ENCODE measurements around the gene ATRN. TPM values are rescaled to one million over a fixed set of nuclear protein-coding genes. Genes with fewer than 3 reads are reported as not detected.
"Not testable (repeated sequence)": the region's sequence is repeated elsewhere in the genome, so short reads cannot be mapped to it uniquely, and the experiment has no call there.

ATRN gene
- total RNA-seq, 2 donors from 2014 or later: 17.0 to 23.1 TPM

GRCh38 chr20:3592931-3593330 lies 122.1 kb downstream of the ATRN start:
- peaks cover 3% of the 10 kb centered on the region for H3K36me3 ChIP-seq

GRCh38 chr20:3595541-3595940 lies 124.7 kb downstream of the ATRN start:
- no peak overlapping the region for H3K27ac ChIP-seq
- no peak overlapping the region for H3K4me3 ChIP-seq
- intact Hi-C loops (cut with DNase I): no loop called here
- no peak overlapping the region for H3K9ac ChIP-seq (ENCODE audit: low read depth in 2 of 2, low read length in 2 of 2)
- H3K4me1 ChIP-seq: no peaks in the 10 kb centered on the region
- no peaks in the 10 kb centered on the region for H3K9me3 ChIP-seq
- no peak for DNase-seq
- TF ChIP-seq CTCF (IDR thresholded peaks at IDR 0.05): no peak
- H3K27me3 ChIP-seq: no peaks in the 10 kb centered on the region
- peaks cover 6% of the 10 kb centered on the region for H3K36me3 ChIP-seq

More at GRCh38 chr20:3592931-3593330, 122.1 kb downstream of the ATRN start:
- Histone ChIP-seq H3K9me3 (no peaks in the 10 kb centered on the region), H3K9ac (ENCODE audit: low read depth in 2 of 2, low read length in 2 of 2) (no peak overlapping the region), H3K4me3 (no peak overlapping the region), H3K4me1 (no peaks in the 10 kb centered on the region), H3K27ac (no peak overlapping the region), H3K27me3 (no peaks in the 10 kb centered on the region)
- intact Hi-C loops (cut with DNase I): no loop called here
- DNase-seq: no peak
- TF ChIP-seq CTCF (IDR thresholded peaks at IDR 0.05): no peak

- no peak overlapping the region for H3K27ac ChIP-seq
- intact Hi-C loops (cut with DNase I): no loop called here
- DNase-seq: no peak
- no peak overlapping the region for H3K4me3 ChIP-seq
- no peaks in the 10 kb centered on the region for H3K4me1 ChIP-seq
- H3K9ac ChIP-seq (ENCODE audit: low read depth in 2 of 2, low read length in 2 of 2): no peak overlapping the region
- TF ChIP-seq CTCF (IDR thresholded peaks at IDR 0.05): no peak
- peaks cover 1% of the 10 kb centered on the region for H3K36me3 ChIP-seq
- H3K27me3 ChIP-seq: no peaks in the 10 kb centered on the region
- no peaks in the 10 kb centered on the region for H3K9me3 ChIP-seq
Observed at GRCh38 chr20:3603108-3603507, 132.3 kb downstream of the ATRN start.

- not testable (repeated sequence) for H3K27me3 ChIP-seq, H3K36me3 ChIP-seq
Observed at GRCh38 chr20:3605386-3605886, 134.6 kb downstream of the ATRN start.

GRCh38 chr20:3606021-3606420 lies 135.2 kb downstream of the ATRN start:
- no peak overlapping the region for H3K9ac ChIP-seq (ENCODE audit: low read depth in 2 of 2, low read length in 2 of 2)
- H3K4me3 ChIP-seq: no peak overlapping the region
- no peaks in the 10 kb centered on the region for H3K36me3 ChIP-seq
- H3K4me1 ChIP-seq: no peaks in the 10 kb centered on the region
- no peaks in the 10 kb centered on the region for H3K9me3 ChIP-seq
- no peak for TF ChIP-seq CTCF (IDR thresholded peaks at IDR 0.05)
- no peak overlapping the region for H3K27ac ChIP-seq
- H3K27me3 ChIP-seq: no peaks in the 10 kb centered on the region
- DNase-seq: no peak
- intact Hi-C loops (cut with DNase I): no loop called here

More at GRCh38 chr20:3605386-3605886, 134.6 kb downstream of the ATRN start:
- H3K4me3 ChIP-seq; intact Hi-C loops (cut with DNase I); H3K4me1 ChIP-seq; DNase-seq; H3K9me3 ChIP-seq; H3K9ac ChIP-seq (ENCODE audit: low read depth in 2 of 2, low read length in 2 of 2); H3K27ac ChIP-seq: not testable (repeated sequence)

- TF ChIP-seq CTCF (IDR thresholded peaks at IDR 0.05): no peak
- Histone ChIP-seq H3K9me3 (no peaks in the 10 kb centered on the region), H3K27me3 (no peaks in the 10 kb centered on the region), H3K4me1 (no peaks in the 10 kb centered on the region), H3K27ac (no peak overlapping the region), H3K4me3 (no peak overlapping the region), H3K9ac (ENCODE audit: low read depth in 2 of 2, low read length in 2 of 2) (no peak overlapping the region), H3K36me3 (no peaks in the 10 kb centered on the region)
- no peak for DNase-seq
- intact Hi-C loops (cut with DNase I): no loop called here
Observed at GRCh38 chr20:3611901-3612300, 141.1 kb downstream of the ATRN start.
